Measurements from ENCODE around the gene ABCB8.

ABCB8 gene

GRCh38 chr7:151080067-151080521 is 51.8 kb downstream of the ABCB8 start (continued):
- TF ChIP-seq ZFP3 (tag by site-specific recombination; IDR thresholded peaks at IDR 0.05; ENCODE audit: low read depth) (no peak), ZNF184 (tag by site-specific recombination; IDR thresholded peaks at IDR 0.05) (no peak), BCL11B (tag by site-specific recombination; IDR thresholded peaks at IDR 0.05; ENCODE audit: low read depth) (no peak), REPIN1 (tag by site-specific recombination; IDR thresholded peaks at IDR 0.05; ENCODE audit: low read depth) (no peak), ZNF366 (tag by site-specific recombination; conservative IDR thresholded peaks at IDR 0.05) (no peak), ZNF37A (tag by site-specific recombination; IDR thresholded peaks at IDR 0.05) (no peak), ZNF843 (tag by site-specific recombination; IDR thresholded peaks at IDR 0.05) (no peak), PRDM2 (tag by site-specific recombination; IDR thresholded peaks at IDR 0.05; ENCODE audit: borderline replicate concordance) (0 out of 2 replicates have a peak, but pooled peaks have one; percentile 38), ZNF302 (tag by site-specific recombination; IDR thresholded peaks at IDR 0.05; ENCODE audit: low read depth) (no peak), ZNF530 (tag by site-specific recombination; IDR thresholded peaks at IDR 0.05; ENCODE audit: low read depth) (no peak), KLF1 (tag by site-specific recombination; IDR thresholded peaks at IDR 0.05) (peak; percentile 89), ZNF416 (tag by site-specific recombination; IDR thresholded peaks at IDR 0.05) (no peak), ZNF707 (tag by site-specific recombination; IDR thresholded peaks at IDR 0.05) (no peak), ZNF747 (tag by site-specific recombination; IDR thresholded peaks at IDR 0.05) (no peak), ZNF398 (tag by site-specific recombination; IDR thresholded peaks at IDR 0.05) (no peak), ZBTB21 (tag by site-specific recombination; IDR thresholded peaks at IDR 0.05) (no peak), KLF8 (tag by site-specific recombination; IDR thresholded peaks at IDR 0.05) (peak; percentile 28), ZNF585B (tag by site-specific recombination; IDR thresholded peaks at IDR 0.05) (no peak), KLF16 (tag by site-specific recombination; IDR thresholded peaks at IDR 0.05) (peak; percentile 63), ZNF548 (tag by site-specific recombination; IDR thresholded peaks at IDR 0.05) (no peak), ZNF610 (tag by site-specific recombination; IDR thresholded peaks at IDR 0.05; ENCODE audit: borderline replicate concordance) (no peak), ZNF791 (tag by site-specific recombination; IDR thresholded peaks at IDR 0.05) (no peak), ZNF785 (tag by site-specific recombination; IDR thresholded peaks at IDR 0.05) (no peak), ZNF223 (tag by site-specific recombination; IDR thresholded peaks at IDR 0.05) (no peak), ZNF121 (tag by site-specific recombination; IDR thresholded peaks at IDR 0.05) (0 out of 2 replicates have a peak, but pooled peaks have one; percentile 16), ZBTB49 (tag by site-specific recombination; IDR thresholded peaks at IDR 0.05; ENCODE audit: low read depth) (no peak), PRDM10 (tag by site-specific recombination; IDR thresholded peaks at IDR 0.05) (0 out of 2 replicates have a peak, but pooled peaks have one; percentile 60), ZNF768 (tag by site-specific recombination; IDR thresholded peaks at IDR 0.05) (peak; percentile 9; the same call in 1 of the 2 replicates), ZNF830 (tag by site-specific recombination; IDR thresholded peaks at IDR 0.05; ENCODE audit: low read depth) (no peak)

Data from HEK293 (cell line).